ENCODE data around the gene KDM5B. TPM values are rescaled to one million over a fixed set of nuclear protein-coding genes. Genes with fewer than 3 reads are reported as not detected.

Gene KDM5B
- total RNA-seq, 2 experiments from 2014 or later, result not detected

- intact Hi-C loops (cut with micrococcal nuclease; ENCODE audit: unreplicated experiment), result no loop called here
- Histone ChIP-seq H3K4me3 (ENCODE audit: low read depth, low read length, poor library complexity, severe bottlenecking) (no peak overlapping the region), H3K36me3 (ENCODE audit: insufficient read depth, low read length) (no peaks in the 10 kb centered on the region), H3K4me2 (ENCODE audit: low read length) (no peak overlapping the region), H3K79me2 (ENCODE audit: insufficient read depth, low read depth, low read length) (no peaks in the 10 kb centered on the region), H4K20me1 (ENCODE audit: insufficient read depth, low read length) (no peaks in the 10 kb centered on the region), H2AFZ (ENCODE audit: low read length) (no peak overlapping the region), H3K27ac (ENCODE audit: low read depth, low read length, poor library complexity, severe bottlenecking) (no peak overlapping the region), H3K9me2 (ENCODE audit: insufficient read depth, low read length) (no peaks in the 10 kb centered on the region), H3K4me1 (ENCODE audit: insufficient read depth, low read length, poor library complexity, severe bottlenecking) (peaks cover 4% of the 10 kb centered on the region), H3K9me3 (ENCODE audit: low read length) (no peaks in the 10 kb centered on the region)
- ChIA-PET CTCF (ENCODE audit: unreplicated experiment) (no interaction called here), POLR2A (no interaction called here)
- TF ChIP-seq CTCF (conservative IDR thresholded peaks at IDR 0.05; ENCODE audit: low read length), result no peak
- no peak for TF ChIP-seq EZH2phosphoT487 (IDR thresholded peaks at IDR 0.05; ENCODE audit: borderline replicate concordance, low read depth, low read length)
- no TSS peak for BruUV-seq (replicated peaks)
- no peak for DNase-seq (ENCODE audit: low spot score)
Observed at GRCh38 chr1:202856014-202856413, 47.8 kb upstream of the KDM5B start.

- no peak for TF ChIP-seq EZH2phosphoT487 (IDR thresholded peaks at IDR 0.05; ENCODE audit: borderline replicate concordance, low read depth, low read length)
- ChIA-PET CTCF (ENCODE audit: unreplicated experiment) (no interaction called here), POLR2A (no interaction called here)
- Histone ChIP-seq H3K27ac (ENCODE audit: low read depth, low read length, poor library complexity, severe bottlenecking) (no peak overlapping the region), H3K4me2 (ENCODE audit: low read length) (no peak overlapping the region), H3K9me2 (ENCODE audit: insufficient read depth, low read length) (no peaks in the 10 kb centered on the region), H2AFZ (ENCODE audit: low read length) (no peak overlapping the region), H4K20me1 (ENCODE audit: insufficient read depth, low read length) (no peaks in the 10 kb centered on the region), H3K79me2 (ENCODE audit: insufficient read depth, low read depth, low read length) (no peaks in the 10 kb centered on the region), H3K9me3 (ENCODE audit: low read length) (no peaks in the 10 kb centered on the region), H3K36me3 (ENCODE audit: insufficient read depth, low read length) (no peaks in the 10 kb centered on the region), H3K4me1 (ENCODE audit: insufficient read depth, low read length, poor library complexity, severe bottlenecking) (peaks cover 13% of the 10 kb centered on the region), H3K4me3 (ENCODE audit: low read depth, low read length, poor library complexity, severe bottlenecking) (no peak overlapping the region)
- no TSS peak for BruUV-seq (replicated peaks)
- intact Hi-C loops (cut with micrococcal nuclease; ENCODE audit: unreplicated experiment), result no loop called here
- DNase-seq (ENCODE audit: low spot score), result no peak
Observed at GRCh38 chr1:202854787-202855186, 46.6 kb upstream of the KDM5B start.

- peak overlapping the region; percentile 65 for H2AFZ ChIP-seq (ENCODE audit: low read length)
- peaks cover 13% of the 10 kb centered on the region for H3K4me1 ChIP-seq (ENCODE audit: insufficient read depth, low read length, poor library complexity, severe bottlenecking)
- BruUV-seq (replicated peaks), result no TSS peak
- ChIA-PET CTCF (ENCODE audit: unreplicated experiment) (interaction anchor here (0.5 kb wide), 1 partner anchor 22 kb away, joined by 3 read pairs; no protein-coding TSS in a partner anchor), POLR2A (interaction anchor here (0.7 kb wide), 1 partner anchor 132 kb away, joined by 6 read pairs; no protein-coding TSS in a partner anchor)
- H3K9me2 ChIP-seq (ENCODE audit: insufficient read depth, low read length), result no peaks in the 10 kb centered on the region
- H3K27ac ChIP-seq (ENCODE audit: low read depth, low read length, poor library complexity, severe bottlenecking), result no peak overlapping the region
- no peaks in the 10 kb centered on the region for H3K36me3 ChIP-seq (ENCODE audit: insufficient read depth, low read length)
- H4K20me1 ChIP-seq (ENCODE audit: insufficient read depth, low read length), result no peaks in the 10 kb centered on the region
- no peaks in the 10 kb centered on the region for H3K79me2 ChIP-seq (ENCODE audit: insufficient read depth, low read depth, low read length)
- no peaks in the 10 kb centered on the region for H3K9me3 ChIP-seq (ENCODE audit: low read length)
- no peak overlapping the region for H3K4me3 ChIP-seq (ENCODE audit: low read depth, low read length, poor library complexity, severe bottlenecking)
- peak; percentile 47 for DNase-seq (ENCODE audit: low spot score)
- H3K4me2 ChIP-seq (ENCODE audit: low read length), result no peak overlapping the region
- TF ChIP-seq EZH2phosphoT487 (IDR thresholded peaks at IDR 0.05; ENCODE audit: borderline replicate concordance, low read depth, low read length) (no peak), CTCF (conservative IDR thresholded peaks at IDR 0.05; ENCODE audit: low read length) (peak; percentile 76)
- intact Hi-C loops (cut with micrococcal nuclease; ENCODE audit: unreplicated experiment), result no loop called here
Observed at GRCh38 chr1:202852163-202852904, 44.1 kb upstream of the KDM5B start.
